H1 (cell line): ENCODE data around the gene PPAN. TPM values are rescaled to one million over a fixed set of nuclear protein-coding genes. Genes with fewer than 3 reads are reported as not detected.
A peak's percentile ranks its signal among the peaks of the same experiment; 100 is the strongest.

Experiments
- CTCF ChIA-PET: fragments of 300-600 bp; sonication (Branson Sonifier 250); formaldehyde crosslinking; loops from one replicate; lab custom pipeline; 2021; ENCODE audit not compliant: partially characterized antibody; lab: Charles Lee
- POLR2A ChIA-PET: fragments of 300-600 bp; sonication (Branson Sonifier 250); formaldehyde crosslinking; loops from one replicate; lab custom pipeline; 2021; ENCODE audit warnings: inconsistent platforms; ENCODE audit not compliant: partially characterized antibody; lab: Charles Lee
- DNase-seq, 2 experiments: peaks; one replicate each; pipeline versions ENCODE4 v3.0.0 to v3.0.0-alpha.2; 2010 to 2022; ENCODE audit warnings: low spot score in 2 of 2, low read depth in 1 of 2, mixed read lengths in 1 of 2
- FAIRE-seq: peaks from 2 replicates; lab custom pipeline; 2011; peaks lifted over from hg19 to GRCh38; lab: Jason Lieb, UNC
- H2AFZ ChIP-seq: 2 replicates; pipeline ENCODE4 v1.8.1; 2012; ENCODE audit warnings: low read length, inconsistent platforms
- H2AK5ac ChIP-seq: 2 replicates; pipeline ENCODE4 v1.6.1; 2013; ENCODE audit warnings: low read depth, low read length
- H2BK120ac ChIP-seq: replicated peaks from 2 replicates; pipeline ENCODE3; 2013; ENCODE audit warnings: low read depth, low read length, inconsistent platforms
- H2BK12ac ChIP-seq: 2 replicates; pipeline ENCODE4 v1.6.1; 2013; ENCODE audit warnings: low read depth, low read length
- H2BK15ac ChIP-seq: 2 replicates; pipeline ENCODE4 v1.6.1; 2013; ENCODE audit warnings: low read length
- H2BK20ac ChIP-seq: 2 replicates; pipeline ENCODE4 v1.6.1; 2013; ENCODE audit warnings: low read length
- H2BK5ac ChIP-seq: 2 replicates; pipeline ENCODE4 v1.6.1; 2013; ENCODE audit warnings: low read depth, low read length
- H3K14ac ChIP-seq: 2 replicates; pipeline ENCODE4 v1.6.1; 2013; ENCODE audit warnings: inconsistent platforms; ENCODE audit not compliant: insufficient read length
- H3K18ac ChIP-seq: 2 replicates; pipeline ENCODE4 v1.6.1; 2013; ENCODE audit warnings: low read length; ENCODE audit errors: extremely low read depth
- H3K23ac ChIP-seq: 2 replicates; pipeline ENCODE4 v1.6.1; 2013; ENCODE audit warnings: inconsistent platforms; ENCODE audit not compliant: insufficient read length
- H3K23me2 ChIP-seq: 2 replicates; pipeline ENCODE4 v1.6.1; 2013; ENCODE audit warnings: low read depth, low read length
- H3K27ac ChIP-seq: 2 replicates; pipeline ENCODE4 v1.6.1; 2011; ENCODE audit warnings: low read depth, low read length, inconsistent platforms
- H3K27me3 ChIP-seq, 4 experiments: replicated peaks in 1 of 4; 1 replicate in 1 of 4; 2 replicates in 3 of 4; pipeline versions ENCODE4 v1.6.1 to v1.8.1; 2011 to 2013; ENCODE audit warnings: low read length in 3 of 4, mild to moderate bottlenecking in 3 of 4, inconsistent platforms in 2 of 4, mixed read lengths in 2 of 4, moderate library complexity in 1 of 4; ENCODE audit not compliant: control insufficient read depth in 3 of 4, insufficient read depth in 3 of 4; ENCODE audit errors: extremely low read depth in 1 of 4
- H3K36me3 ChIP-seq, 4 experiments: 2 replicates each; pipeline versions ENCODE4 v1.6.1 to v1.8.1; 2011 to 2013; ENCODE audit warnings: mild to moderate bottlenecking in 4 of 4, low read length in 3 of 4, moderate library complexity in 2 of 4, control low read depth in 1 of 4, inconsistent platforms in 1 of 4; ENCODE audit not compliant: insufficient read depth in 4 of 4, control insufficient read depth in 2 of 4
- H3K4ac ChIP-seq: replicated peaks from 2 replicates; pipeline ENCODE3; 2013; ENCODE audit warnings: low read length, low read depth, mixed read lengths, inconsistent platforms; ENCODE audit not compliant: insufficient read length
- H3K4me1 ChIP-seq, 4 experiments: replicated peaks in 1 of 4; 1 replicate in 1 of 4; 2 replicates in 3 of 4; pipeline versions ENCODE4 v1.6.1 to v1.8.1; 2011 to 2013; ENCODE audit warnings: low read length in 3 of 4, inconsistent platforms in 2 of 4, mixed read lengths in 1 of 4; ENCODE audit not compliant: insufficient read depth in 4 of 4, control insufficient read depth in 3 of 4
- H3K4me2 ChIP-seq, 2 experiments: 2 replicates each; pipeline versions ENCODE4 v1.6.1 to v1.8.1; 2011 to 2013; ENCODE audit warnings: low read depth in 2 of 2, low read length in 2 of 2, control low read depth in 1 of 2, inconsistent platforms in 1 of 2, mild to moderate bottlenecking in 1 of 2; ENCODE audit not compliant: insufficient read depth in 1 of 2
- H3K4me3 ChIP-seq, 4 experiments: fragments of 200-600, 300-600 bp in 1 of 4; sonication (generic), shearing (Covaris generic), sonication (Bioruptor Twin) in 1 of 4; 2 replicates each; pipeline versions ENCODE4 v1.5.1 to v1.8.1; 2011 to 2016; ENCODE audit warnings: low read length in 4 of 4, low read depth in 3 of 4, control low read depth in 2 of 4, inconsistent platforms in 2 of 4, mild to moderate bottlenecking in 2 of 4, mixed read lengths in 1 of 4, moderate library complexity in 1 of 4; ENCODE audit not compliant: insufficient read depth in 2 of 4; ENCODE audit errors: extremely low read depth in 1 of 4
- H3K56ac ChIP-seq: replicated peaks from 2 replicates; pipeline ENCODE3; 2013; ENCODE audit warnings: low read depth, mild to moderate bottlenecking, mixed read lengths, low read length, inconsistent platforms; ENCODE audit not compliant: insufficient read length
- H3K79me1 ChIP-seq: 2 replicates; pipeline ENCODE4 v1.6.1; 2013; ENCODE audit warnings: low read depth, low read length, control low read depth
- H3K79me2 ChIP-seq, 2 experiments: 2 replicates each; pipeline versions ENCODE4 v1.6.1 to v1.8.1; 2012 to 2013; ENCODE audit warnings: low read length in 2 of 2, mild to moderate bottlenecking in 2 of 2, inconsistent platforms in 1 of 2; ENCODE audit not compliant: insufficient read depth in 2 of 2, control insufficient read depth in 1 of 2
- H3K9ac ChIP-seq, 4 experiments: replicated peaks in 1 of 4; 1 replicate in 1 of 4; 2 replicates in 3 of 4; pipeline versions ENCODE4 v1.6.1 to v1.8.1; 2011 to 2013; ENCODE audit warnings: low read depth in 3 of 4, low read length in 3 of 4, control low read depth in 2 of 4, mild to moderate bottlenecking in 2 of 4, moderate library complexity in 2 of 4, inconsistent platforms in 1 of 4; ENCODE audit errors: extremely low read depth in 1 of 4
- H3K9me3 ChIP-seq, 2 experiments: 2 replicates each; pipeline versions ENCODE4 v1.6.1 to v1.8.1; 2012 to 2013; ENCODE audit warnings: mild to moderate bottlenecking in 2 of 2, moderate library complexity in 2 of 2, control low read depth in 1 of 2, inconsistent platforms in 1 of 2, low read depth in 1 of 2, low read length in 1 of 2, mixed read lengths in 1 of 2; ENCODE audit not compliant: insufficient read depth in 2 of 2
- H4K20me1 ChIP-seq, 2 experiments: replicated peaks in 1 of 2; 2 replicates each; pipeline versions ENCODE3 to v1.8.1; 2011 to 2013; ENCODE audit warnings: inconsistent platforms in 2 of 2, low read length in 2 of 2, mild to moderate bottlenecking in 1 of 2; ENCODE audit not compliant: insufficient read depth in 2 of 2, control insufficient read depth in 1 of 2
- H4K5ac ChIP-seq: 2 replicates; pipeline ENCODE4 v1.6.1; 2013; ENCODE audit warnings: low read length, low read depth, mixed read lengths, inconsistent platforms; ENCODE audit not compliant: insufficient read length
- H4K8ac ChIP-seq: 2 replicates; pipeline ENCODE4 v1.8.0; 2013; ENCODE audit warnings: mild to moderate bottlenecking, moderate library complexity, low read length, inconsistent platforms; ENCODE audit not compliant: insufficient read depth; ENCODE audit errors: extremely low read depth
- H4K91ac ChIP-seq: replicated peaks from 2 replicates; pipeline ENCODE3; 2013; ENCODE audit warnings: low read length, mixed read lengths, inconsistent platforms; ENCODE audit not compliant: insufficient read length
- CHD1 ChIP-seq: IDR thresholded peaks from 2 replicates; pipeline ENCODE4 v1.6.1; 2012; ENCODE audit warnings: low read depth, low read length, improper control_type of control experiment
- POLR2AphosphoS5 ChIP-seq: IDR thresholded peaks from 2 replicates; pipeline ENCODE4 v1.6.1; 2011; ENCODE audit warnings: low read depth, low read length
- WGBS, 2 experiments: shearing (Covaris generic) in 1 of 2; methylation state at CpG; one replicate each; pipeline versions ENCODE4 v1.1.6 to v1.1.7; 2013 to 2015; ENCODE audit warnings: low lambda C conversion rate in 2 of 2, mixed read lengths in 2 of 2, inconsistent platforms in 1 of 2, low coverage in 1 of 2, missing lambda C conversion rate in 1 of 2; ENCODE audit not compliant: insufficient replicate concordance in 2 of 2, insufficient coverage in 1 of 2, insufficient read length in 1 of 2; ENCODE audit errors: extremely low coverage in 1 of 2, missing lambda C conversion rate in 1 of 2; 5-methylcytosine and 5-hydroxymethylcytosine counted together
- polyA plus RNA-seq, 7 experiments: library from polyadenylated mRNA; depleted of rRNA in 3 of 7; stranded (reverse) in 5 of 7; unstranded in 2 of 7; fragments of >200 nt in 5 of 7; fragments of 200-250 nt in 2 of 7; gene quantifications; 1 replicate in 5 of 7; 2 replicates in 1 of 7; 4 replicates in 1 of 7; pipeline versions ENCODE4 v1.2.1 to v1.2.3, GENCODE V29; 2011 to 2013; ENCODE audit warnings: missing spikeins in 2 of 7, mixed read lengths in 2 of 7
- total RNA-seq: library from RNA; stranded (reverse); fragmentation: NEBNext Ultra II Directional; extraction: Animal tissue kit (Norgen Biotek cat#: 25700); gene quantifications from 2 replicates; pipeline ENCODE4 v1.2.1, GENCODE V29; 2021

Gene PPAN
- total and polyA plus RNA-seq, 2 of the 8 experiments (the other 6 are each of a cell fraction or from before 2014, with no cell fraction given) = 48.8 to 74.4 TPM

- Histone ChIP-seq H2AK5ac (no peak overlapping the region), H2BK120ac (no peak overlapping the region), H3K9me3 (no peaks in the 10 kb centered on the region), H3K79me1 (peaks cover 8% of the 10 kb centered on the region; the same call in 1 of the 2 replicates), H4K91ac (no peak overlapping the region), H3K27me3 (no peaks in the 10 kb centered on the region), H3K18ac (no peak overlapping the region), H2AFZ (no peak overlapping the region), H3K4me1 (peaks cover 0 to 4% (median 3%) of the 10 kb centered on the region in 4 experiments; a peak in 5 of 7 replicates), H3K36me3 (peaks cover 28 to 44% (median 37%) of the 10 kb centered on the region in 4 experiments), H3K79me2 (peaks cover 6 to 25% of the 10 kb centered on the region in 2 experiments; a peak in 3 of 4 replicates), H2BK20ac (no peak overlapping the region), H3K56ac (no peak overlapping the region), H4K5ac (no peak overlapping the region), H3K14ac (no peak overlapping the region), H4K8ac (no peak overlapping the region), H3K4me2 (peak overlapping the region; percentile 89 to 92), H2BK15ac (no peak overlapping the region), H2BK12ac (no peak overlapping the region), H3K23ac (no peak overlapping the region), H3K4ac (peak overlapping the region; percentile 3), H3K23me2 (0 out of 2 replicates have a peak, but pooled peaks cover 4% of the 10 kb centered on the region), H3K4me3 (peak overlapping the region; percentile 78 to 95 (median 93)), H3K9ac (peak overlapping the region in 3 of 4 experiments; percentile 79 to 97 (median 95); a peak in 4 of 7 replicates), H2BK5ac (no peak overlapping the region), H3K27ac (no peak overlapping the region), H4K20me1 (peaks cover 2 to 18% of the 10 kb centered on the region in 2 experiments)
- DNase-seq (no peak), FAIRE-seq (no peak)
- TF ChIP-seq POLR2AphosphoS5 (0 out of 2 replicates have a peak, but pooled peaks have one; percentile 31), CHD1 (no peak)
- POLR2A ChIA-PET = interaction anchor here (0.6 to 16.9 kb wide), 7 partner anchors 13 to 191 kb away, joined by 3 to 412 read pairs (median 4); partner anchors contain the start of genes EIF3G and P2RY11
- CTCF ChIA-PET = interaction anchor here (0.9 to 2.5 kb wide), 4 partner anchors 10 to 174 kb away, joined by 3 to 6 read pairs (median 4); no protein-coding TSS in a partner anchor
- WGBS, 2 experiments = 89% methylated on average over 10 of the region's 10 CpGs; no CpG with 5 or more reads in 1 of the 2 experiments
These were observed 1.1 kb downstream of the PPAN start for GRCh38 chr19:10107254-10107653.
